ENCODE results near the gene AMMECR1.
"Not testable (repeated sequence)": the region's sequence is repeated elsewhere in the genome, so short reads cannot be mapped to it uniquely, and the experiment has no call there.

The AMMECR1 gene

DNA sequence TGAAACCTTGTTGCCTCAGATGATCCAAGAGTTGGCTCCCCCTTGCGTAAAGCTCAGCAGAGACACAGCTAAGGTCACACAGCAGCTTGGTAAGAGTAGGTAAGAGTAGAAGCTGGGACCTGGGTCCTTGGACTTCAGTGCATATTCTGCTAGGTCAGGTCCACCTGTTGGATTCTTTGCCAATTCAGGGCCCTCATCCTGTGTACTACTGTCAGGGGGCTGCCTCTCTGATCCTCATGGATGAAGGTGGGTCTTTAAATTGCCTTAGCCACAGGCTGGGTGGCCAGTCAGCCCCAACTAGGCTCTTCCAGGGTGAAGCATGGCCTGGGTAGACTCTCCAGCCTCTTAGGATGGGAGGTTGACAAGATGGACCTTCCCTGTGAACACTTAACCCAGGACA lies 155.8 kb downstream of the AMMECR1 start:
- no peak overlapping the region for H3K4me3 ChIP-seq (ENCODE audit: low read depth, low read length)
- TF ChIP-seq, protein P1, sequence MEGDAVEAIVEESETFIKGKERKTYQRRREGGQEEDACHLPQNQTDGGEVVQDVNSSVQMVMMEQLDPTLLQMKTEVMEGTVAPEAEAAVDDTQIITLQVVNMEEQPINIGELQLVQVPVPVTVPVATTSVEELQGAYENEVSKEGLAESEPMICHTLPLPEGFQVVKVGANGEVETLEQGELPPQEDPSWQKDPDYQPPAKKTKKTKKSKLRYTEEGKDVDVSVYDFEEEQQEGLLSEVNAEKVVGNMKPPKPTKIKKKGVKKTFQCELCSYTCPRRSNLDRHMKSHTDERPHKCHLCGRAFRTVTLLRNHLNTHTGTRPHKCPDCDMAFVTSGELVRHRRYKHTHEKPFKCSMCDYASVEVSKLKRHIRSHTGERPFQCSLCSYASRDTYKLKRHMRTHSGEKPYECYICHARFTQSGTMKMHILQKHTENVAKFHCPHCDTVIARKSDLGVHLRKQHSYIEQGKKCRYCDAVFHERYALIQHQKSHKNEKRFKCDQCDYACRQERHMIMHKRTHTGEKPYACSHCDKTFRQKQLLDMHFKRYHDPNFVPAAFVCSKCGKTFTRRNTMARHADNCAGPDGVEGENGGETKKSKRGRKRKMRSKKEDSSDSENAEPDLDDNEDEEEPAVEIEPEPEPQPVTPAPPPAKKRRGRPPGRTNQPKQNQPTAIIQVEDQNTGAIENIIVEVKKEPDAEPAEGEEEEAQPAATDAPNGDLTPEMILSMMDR (IDR thresholded peaks at IDR 0.05; ENCODE audit: low read depth, low read length), result no peak
- in situ Hi-C loops (cut with HindIII; ENCODE audit: low sequenced_read_pairs), result no loop called here
- DNase-seq (ENCODE audit: low read depth, low spot score), result no peak

DNA sequence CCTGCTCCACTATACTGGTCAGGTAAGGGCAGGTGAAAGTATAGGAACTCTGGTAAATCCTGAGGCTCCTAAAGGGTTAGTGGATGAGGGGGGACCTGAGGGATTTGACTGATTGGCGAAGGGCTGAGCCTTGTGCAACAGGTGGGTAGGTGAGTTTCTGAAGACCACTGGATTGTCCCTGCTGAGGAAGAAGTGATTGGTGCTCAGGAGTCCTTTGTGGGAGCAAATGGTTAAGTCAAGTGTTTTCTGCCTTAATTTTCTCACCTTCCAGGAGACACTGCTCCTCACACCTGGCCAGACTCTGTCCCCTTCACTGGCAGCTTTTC lies 156.6 kb downstream of the AMMECR1 start:
- H3K4me3 ChIP-seq (ENCODE audit: low read depth, low read length), result no peak overlapping the region
- TF ChIP-seq, protein P1 (IDR thresholded peaks at IDR 0.05; ENCODE audit: low read depth, low read length), result no peak
- in situ Hi-C loops (cut with HindIII; ENCODE audit: low sequenced_read_pairs), result no loop called here
- no peak for DNase-seq (ENCODE audit: low read depth, low spot score)

DNA sequence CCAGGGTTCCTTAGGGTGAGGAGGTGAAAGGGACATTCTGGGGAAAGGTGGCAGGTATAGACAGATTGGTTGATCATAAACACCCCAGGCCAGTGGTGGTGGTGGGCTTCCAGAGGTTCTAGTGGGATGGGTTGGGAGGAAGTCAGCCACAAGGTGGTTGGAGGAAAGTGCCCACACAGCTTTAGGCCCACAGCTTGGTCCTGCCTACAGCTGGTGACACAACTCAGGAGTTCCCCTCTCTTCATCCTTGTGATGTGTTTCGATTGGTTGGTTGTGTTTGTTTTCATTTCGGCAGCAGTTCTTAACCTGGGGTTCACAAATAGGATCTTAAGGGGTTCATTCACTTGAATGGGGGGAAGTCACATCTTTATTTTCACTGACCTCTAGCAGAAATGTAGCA lies 158.0 kb downstream of the AMMECR1 start:
- H3K4me3 ChIP-seq (ENCODE audit: low read depth, low read length), result no peak overlapping the region
- no peak for DNase-seq (ENCODE audit: low read depth, low spot score)
- in situ Hi-C loops (cut with HindIII; ENCODE audit: low sequenced_read_pairs), result no loop called here
- TF ChIP-seq, protein P1 (IDR thresholded peaks at IDR 0.05; ENCODE audit: low read depth, low read length), result no peak

DNA sequence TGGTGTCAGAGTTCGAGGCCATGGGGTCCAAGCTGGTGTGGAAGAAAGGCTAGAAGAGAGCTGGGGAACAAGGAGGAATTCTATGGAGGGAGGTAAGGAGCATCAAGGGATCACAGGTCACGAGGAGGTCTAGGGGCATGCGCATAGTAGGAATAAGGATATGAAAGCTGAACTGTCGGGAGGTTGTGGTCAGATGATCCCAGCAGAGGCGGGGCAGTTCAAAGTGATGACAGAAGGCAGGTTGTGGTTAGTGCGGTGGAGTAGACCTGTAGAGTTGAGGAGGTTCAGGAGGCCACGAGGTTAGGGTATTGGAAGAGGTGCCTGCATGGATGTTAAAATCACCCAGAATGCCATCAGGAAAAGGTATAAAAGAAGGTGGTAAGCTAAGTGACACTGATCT lies 158.7 kb downstream of the AMMECR1 start:
- no peak for DNase-seq (ENCODE audit: low read depth, low spot score)
- in situ Hi-C loops (cut with HindIII; ENCODE audit: low sequenced_read_pairs), result no loop called here
- TF ChIP-seq, protein P1 (IDR thresholded peaks at IDR 0.05; ENCODE audit: low read depth, low read length), result no peak
- H3K4me3 ChIP-seq (ENCODE audit: low read depth, low read length), result no peak overlapping the region

DNA sequence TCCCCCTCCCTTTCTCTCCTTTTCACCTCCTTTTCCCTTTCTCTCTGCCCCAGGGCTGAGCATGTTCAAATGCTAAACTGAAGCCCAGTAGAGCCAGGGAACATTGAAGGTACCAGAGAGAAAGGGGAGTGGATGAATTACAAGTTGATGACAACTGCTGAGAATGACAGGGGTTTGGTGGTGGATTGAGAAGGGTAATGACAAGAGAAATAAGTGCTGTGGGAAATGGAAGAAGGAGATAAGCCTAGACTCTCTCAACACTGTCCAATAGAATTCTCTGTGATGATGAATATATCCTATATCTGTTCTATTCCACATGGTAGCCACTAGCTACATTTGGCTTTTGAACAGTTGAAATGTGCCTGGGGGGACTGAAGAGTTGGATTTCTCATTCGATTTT lies 160.4 kb downstream of the AMMECR1 start:
- in situ Hi-C loops (cut with HindIII; ENCODE audit: low sequenced_read_pairs), result no loop called here
- DNase-seq (ENCODE audit: low read depth, low spot score), result no peak
- no peak overlapping the region for H3K4me3 ChIP-seq (ENCODE audit: low read depth, low read length)
- TF ChIP-seq, protein P1 (IDR thresholded peaks at IDR 0.05; ENCODE audit: low read depth, low read length), result no peak

DNA sequence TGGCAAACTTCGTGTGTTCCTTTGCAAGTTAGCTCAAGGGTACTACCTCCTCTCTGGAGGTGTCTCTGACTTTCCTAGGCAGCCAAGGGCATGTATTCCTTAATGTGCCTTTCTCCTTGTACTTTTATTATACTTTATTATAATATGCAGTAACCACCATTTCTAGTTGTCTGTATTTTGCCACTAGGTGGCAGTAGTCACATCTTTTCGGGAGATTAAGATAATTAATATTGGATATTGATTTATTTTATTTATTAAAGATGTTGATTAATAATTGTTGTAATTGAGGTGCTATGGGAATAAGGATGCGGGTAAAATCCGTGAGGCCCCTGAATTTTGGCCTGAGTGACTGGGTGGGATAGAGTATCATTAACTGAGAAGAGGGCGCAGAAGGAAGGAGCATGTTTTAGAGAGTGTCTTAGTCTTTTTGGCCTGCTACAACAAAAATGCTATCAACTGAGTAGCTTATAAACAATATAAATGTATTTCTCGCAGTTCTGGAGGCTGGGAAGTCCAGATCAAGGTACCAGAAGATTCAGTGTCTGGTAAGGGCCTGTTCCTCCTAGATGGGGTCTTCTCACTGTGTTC lies 161.6 kb downstream of the AMMECR1 start:
- H3K4me3 ChIP-seq (ENCODE audit: low read depth, low read length), result no peak overlapping the region
- TF ChIP-seq, protein P1 (IDR thresholded peaks at IDR 0.05; ENCODE audit: low read depth, low read length), result peak; percentile 43
- no peak for DNase-seq (ENCODE audit: low read depth, low spot score)
- in situ Hi-C loops (cut with HindIII; ENCODE audit: low sequenced_read_pairs), result no loop called here

DNA sequence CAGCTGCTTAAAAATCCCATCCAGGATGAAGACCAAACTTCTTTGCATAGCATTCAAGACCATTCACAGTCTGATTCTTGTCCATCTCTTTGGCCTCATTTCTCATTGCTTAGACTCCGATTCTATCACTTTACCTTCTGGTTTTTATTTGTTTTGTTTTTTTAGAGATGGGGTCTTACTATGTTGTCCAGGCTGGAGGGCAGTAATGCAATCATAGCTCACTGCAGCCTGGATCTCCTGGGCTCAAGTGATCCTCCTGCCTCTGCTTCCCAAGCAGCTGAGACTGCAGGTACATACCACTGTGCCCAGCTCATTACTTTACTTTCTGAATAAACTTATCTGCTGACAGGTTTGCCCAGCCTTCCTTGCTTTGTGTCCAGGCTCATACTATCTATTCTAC lies 162.1 kb downstream of the AMMECR1 start:
- DNase-seq (ENCODE audit: low read depth, low spot score), result no peak
- H3K4me3 ChIP-seq (ENCODE audit: low read depth, low read length), result no peak overlapping the region
- TF ChIP-seq, protein P1 (IDR thresholded peaks at IDR 0.05; ENCODE audit: low read depth, low read length), result no peak
- in situ Hi-C loops (cut with HindIII; ENCODE audit: low sequenced_read_pairs), result no loop called here

DNA sequence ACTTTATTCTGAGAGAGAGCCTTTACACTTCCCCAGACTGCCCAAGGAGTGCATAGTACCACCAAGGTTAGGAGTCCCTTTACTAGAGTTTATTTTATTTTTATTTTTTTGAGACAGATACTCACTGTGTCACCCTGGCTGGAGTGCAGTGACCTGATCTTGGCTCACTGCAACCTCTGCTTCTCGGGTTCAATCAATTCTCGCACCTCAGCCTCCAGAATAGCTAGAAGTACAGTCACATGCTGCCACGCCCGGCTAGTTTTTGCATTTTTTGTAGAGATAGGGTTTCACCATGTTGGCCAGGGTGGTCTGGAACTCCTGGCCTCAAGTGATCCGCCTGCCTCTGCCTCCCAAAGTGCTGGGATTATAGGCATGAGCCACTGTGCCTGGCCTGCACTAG lies 163.6 kb downstream of the AMMECR1 start:
- H3K4me3 ChIP-seq (ENCODE audit: low read depth, low read length); DNase-seq (ENCODE audit: low read depth, low spot score); in situ Hi-C loops (cut with HindIII; ENCODE audit: low sequenced_read_pairs): not testable (repeated sequence)
